ENCODE results near the gene KCNMA1.

DNA sequence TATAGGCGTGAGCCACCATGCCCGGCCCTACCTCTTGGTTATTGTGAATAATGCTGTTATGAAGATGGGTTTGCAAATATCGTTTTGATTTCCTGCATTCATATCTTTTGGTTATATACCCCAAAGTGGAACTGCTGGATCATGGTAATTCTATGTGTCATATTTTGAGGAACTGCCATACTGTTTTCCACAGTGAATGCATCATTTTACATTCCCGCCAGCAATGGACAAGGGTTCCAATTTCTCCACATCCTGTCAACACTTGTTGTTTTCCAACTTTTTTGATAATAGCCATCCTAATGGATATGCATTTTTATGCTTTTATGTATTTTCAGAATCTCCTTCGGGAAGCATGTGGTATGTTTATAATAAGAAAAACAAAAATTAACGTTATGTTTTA lies 128.2 kb downstream of the KCNMA1 start:
- no peak for TF ChIP-seq CBFB (IDR thresholded peaks at IDR 0.05; ENCODE audit: low read depth)
- TF ChIP-seq NR2C2 (IDR thresholded peaks at IDR 0.05; ENCODE audit: borderline replicate concordance, control insufficient read depth, insufficient read length, low read depth), result no peak
- TF ChIP-seq IKZF1 (conservative IDR thresholded peaks at IDR 0.05), result no peak
- TF ChIP-seq, protein P1, sequence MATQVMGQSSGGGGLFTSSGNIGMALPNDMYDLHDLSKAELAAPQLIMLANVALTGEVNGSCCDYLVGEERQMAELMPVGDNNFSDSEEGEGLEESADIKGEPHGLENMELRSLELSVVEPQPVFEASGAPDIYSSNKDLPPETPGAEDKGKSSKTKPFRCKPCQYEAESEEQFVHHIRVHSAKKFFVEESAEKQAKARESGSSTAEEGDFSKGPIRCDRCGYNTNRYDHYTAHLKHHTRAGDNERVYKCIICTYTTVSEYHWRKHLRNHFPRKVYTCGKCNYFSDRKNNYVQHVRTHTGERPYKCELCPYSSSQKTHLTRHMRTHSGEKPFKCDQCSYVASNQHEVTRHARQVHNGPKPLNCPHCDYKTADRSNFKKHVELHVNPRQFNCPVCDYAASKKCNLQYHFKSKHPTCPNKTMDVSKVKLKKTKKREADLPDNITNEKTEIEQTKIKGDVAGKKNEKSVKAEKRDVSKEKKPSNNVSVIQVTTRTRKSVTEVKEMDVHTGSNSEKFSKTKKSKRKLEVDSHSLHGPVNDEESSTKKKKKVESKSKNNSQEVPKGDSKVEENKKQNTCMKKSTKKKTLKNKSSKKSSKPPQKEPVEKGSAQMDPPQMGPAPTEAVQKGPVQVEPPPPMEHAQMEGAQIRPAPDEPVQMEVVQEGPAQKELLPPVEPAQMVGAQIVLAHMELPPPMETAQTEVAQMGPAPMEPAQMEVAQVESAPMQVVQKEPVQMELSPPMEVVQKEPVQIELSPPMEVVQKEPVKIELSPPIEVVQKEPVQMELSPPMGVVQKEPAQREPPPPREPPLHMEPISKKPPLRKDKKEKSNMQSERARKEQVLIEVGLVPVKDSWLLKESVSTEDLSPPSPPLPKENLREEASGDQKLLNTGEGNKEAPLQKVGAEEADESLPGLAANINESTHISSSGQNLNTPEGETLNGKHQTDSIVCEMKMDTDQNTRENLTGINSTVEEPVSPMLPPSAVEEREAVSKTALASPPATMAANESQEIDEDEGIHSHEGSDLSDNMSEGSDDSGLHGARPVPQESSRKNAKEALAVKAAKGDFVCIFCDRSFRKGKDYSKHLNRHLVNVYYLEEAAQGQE (IDR thresholded peaks at IDR 0.05; ENCODE audit: low read depth, low read length), result no peak
- no peak for TF ChIP-seq RCOR1 (conservative IDR thresholded peaks at IDR 0.05; ENCODE audit: low read depth, low read length)
- no peak for TF ChIP-seq POLR2A (IDR thresholded peaks at IDR 0.05; ENCODE audit: low read depth, low read length)
- no peak for TF ChIP-seq BCL11A (IDR thresholded peaks at IDR 0.05; ENCODE audit: low read depth, low read length)
- no peak for TF ChIP-seq FOXM1 (IDR thresholded peaks at IDR 0.05; ENCODE audit: low read depth, low read length)
